Endothelial cell of umbilical vein (primary cell): ENCODE measurements around the gene FA2H.

ENCODE experiments used
- EZH2 ChIP-seq: IDR thresholded peaks from 2 replicates; pipeline ENCODE4 v1.6.1; 2012; ENCODE audit warnings: borderline replicate concordance, low read depth, mild to moderate bottlenecking, moderate library complexity, low read length, inconsistent platforms; ENCODE audit not compliant: severe bottlenecking
- JUN ChIP-seq: IDR thresholded peaks from 2 replicates; pipeline ENCODE4 v1.6.1; 2011; ENCODE audit warnings: borderline replicate concordance, low read depth; ENCODE audit not compliant: insufficient read length, insufficient read depth
- POLR2A ChIP-seq: IDR thresholded peaks from 2 replicates; pipeline ENCODE4 v1.6.1; 2012; ENCODE audit warnings: low read depth, mild to moderate bottlenecking, control low read depth, low read length
- POLR2AphosphoS5 ChIP-seq: IDR thresholded peaks from 2 replicates; pipeline ENCODE4 v1.6.1; 2012; ENCODE audit warnings: low read depth, mild to moderate bottlenecking, control low read depth, low read length, moderate library complexity; ENCODE audit not compliant: insufficient read depth
- TF ChIP-seq, protein P1 (sequence below): IDR thresholded peaks from 2 replicates; pipeline ENCODE4 v1.6.1; 2011; ENCODE audit not compliant: insufficient read depth, insufficient read length
- TF ChIP-seq, protein P2 (sequence below), 2 donors: IDR thresholded peaks; 1 replicate in 1 of 2; 2 replicates in 1 of 2; pipeline ENCODE4 v1.5.1; 2011; ENCODE audit warnings: low read length in 2 of 2, mild to moderate bottlenecking in 2 of 2, moderate library complexity in 2 of 2, control low read depth in 1 of 2, inconsistent platforms in 1 of 2, low read depth in 1 of 2; ENCODE audit not compliant: insufficient read depth in 1 of 2; ENCODE audit errors: extremely low read depth in 1 of 2

DNA sequence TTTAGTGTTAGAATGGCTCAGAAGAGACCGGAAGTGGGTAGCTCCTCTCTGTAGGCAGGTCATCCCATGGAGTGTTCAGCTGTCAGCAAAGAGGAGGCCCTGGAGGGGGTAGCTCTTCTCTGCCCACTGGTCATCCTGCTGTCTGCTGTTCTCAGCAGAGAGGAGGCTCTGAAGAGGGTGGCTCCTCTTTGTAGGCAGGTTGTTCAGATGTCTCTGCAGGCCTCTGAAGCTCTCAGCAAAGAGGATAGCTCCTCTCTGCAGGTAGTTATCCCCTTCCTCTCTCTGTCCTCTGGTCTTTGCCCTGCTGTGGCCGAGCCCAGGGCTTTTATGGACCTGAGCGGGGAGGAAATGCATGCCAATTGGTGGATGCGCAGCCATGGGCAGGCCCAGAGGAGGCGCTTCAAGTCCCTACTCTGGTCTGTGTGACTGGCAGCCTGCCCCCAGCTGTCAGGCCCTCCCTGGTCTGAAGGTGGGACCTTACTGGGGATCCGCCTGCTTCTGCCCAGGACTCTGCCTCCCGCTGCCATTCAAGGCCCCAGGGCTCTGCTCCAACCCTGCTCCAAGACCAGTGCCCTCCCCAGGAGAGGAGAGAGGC, 32.5 kb upstream of the FA2H start:
- TF ChIP-seq, protein P1, sequence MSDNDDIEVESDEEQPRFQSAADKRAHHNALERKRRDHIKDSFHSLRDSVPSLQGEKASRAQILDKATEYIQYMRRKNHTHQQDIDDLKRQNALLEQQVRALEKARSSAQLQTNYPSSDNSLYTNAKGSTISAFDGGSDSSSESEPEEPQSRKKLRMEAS = no peak
- TF ChIP-seq, protein P2, sequence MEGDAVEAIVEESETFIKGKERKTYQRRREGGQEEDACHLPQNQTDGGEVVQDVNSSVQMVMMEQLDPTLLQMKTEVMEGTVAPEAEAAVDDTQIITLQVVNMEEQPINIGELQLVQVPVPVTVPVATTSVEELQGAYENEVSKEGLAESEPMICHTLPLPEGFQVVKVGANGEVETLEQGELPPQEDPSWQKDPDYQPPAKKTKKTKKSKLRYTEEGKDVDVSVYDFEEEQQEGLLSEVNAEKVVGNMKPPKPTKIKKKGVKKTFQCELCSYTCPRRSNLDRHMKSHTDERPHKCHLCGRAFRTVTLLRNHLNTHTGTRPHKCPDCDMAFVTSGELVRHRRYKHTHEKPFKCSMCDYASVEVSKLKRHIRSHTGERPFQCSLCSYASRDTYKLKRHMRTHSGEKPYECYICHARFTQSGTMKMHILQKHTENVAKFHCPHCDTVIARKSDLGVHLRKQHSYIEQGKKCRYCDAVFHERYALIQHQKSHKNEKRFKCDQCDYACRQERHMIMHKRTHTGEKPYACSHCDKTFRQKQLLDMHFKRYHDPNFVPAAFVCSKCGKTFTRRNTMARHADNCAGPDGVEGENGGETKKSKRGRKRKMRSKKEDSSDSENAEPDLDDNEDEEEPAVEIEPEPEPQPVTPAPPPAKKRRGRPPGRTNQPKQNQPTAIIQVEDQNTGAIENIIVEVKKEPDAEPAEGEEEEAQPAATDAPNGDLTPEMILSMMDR (IDR thresholded peaks at IDR 0.05; ENCODE audit: extremely low read depth in 1 of 2, insufficient read depth in 1 of 2, low read depth in 1 of 2, low read length in 2 of 2) = no peak
- TF ChIP-seq POLR2A (no peak), JUN (no peak), EZH2 (no peak), POLR2AphosphoS5 (no peak)
